Right kidney (tissue), 1 donor: Measurements from ENCODE around the gene AIF1.

Experiments
- DNase-seq: peaks from one replicate; pipeline ENCODE4 v3.0.0-alpha.2; 2016

The AIF1 gene

DNA sequence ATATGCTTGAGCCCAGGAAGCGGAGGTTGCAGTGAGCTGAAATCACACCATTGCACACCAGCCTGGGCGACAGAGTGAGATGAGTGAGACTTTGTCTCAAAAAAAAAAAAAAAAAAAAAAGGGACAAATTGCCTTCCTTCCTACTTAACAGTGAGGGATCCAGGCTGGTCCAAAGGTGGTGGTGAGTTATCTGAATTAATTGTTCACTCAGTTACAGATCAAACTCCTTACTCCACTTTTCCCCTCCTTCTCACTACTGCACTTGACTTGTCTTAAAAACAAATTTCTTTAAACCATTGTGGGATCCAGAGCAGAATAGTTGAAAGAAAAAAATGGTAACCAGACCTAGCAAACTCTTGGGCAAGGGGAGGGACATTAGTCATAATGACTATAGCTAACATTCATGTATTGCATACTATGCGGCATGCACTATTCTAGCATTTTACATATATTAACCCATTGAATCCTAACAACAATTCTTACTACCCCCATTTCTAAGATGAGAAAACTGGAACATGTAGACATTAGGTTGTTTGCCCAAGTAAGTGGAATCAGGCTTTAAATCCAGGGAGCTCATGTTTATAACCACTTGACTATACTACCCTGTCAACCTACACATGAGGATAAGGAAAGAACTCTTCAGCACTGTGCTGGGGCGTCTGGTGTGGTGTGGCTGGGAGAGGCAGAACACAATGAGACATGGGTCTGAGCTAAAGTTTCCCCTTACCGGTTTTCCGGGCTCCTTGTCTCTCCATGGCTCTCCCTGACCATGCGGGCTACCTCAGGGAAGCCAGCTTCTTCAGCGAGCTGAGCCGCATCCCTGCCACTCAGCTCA is 48.3 kb downstream of the AIF1 start:
- DNase-seq: no peak

- DNase-seq: no peak
These were observed 49.1 kb downstream of the AIF1 start for GRCh38 chr6:31663961-31664789.

- DNase-seq: peak; percentile 87
These were observed 49.9 kb downstream of the AIF1 start, which contains the start of gene GPANK1 for GRCh38 chr6:31664790-31665500. GPANK1 (minus strand) TSS chr6:31664997; CDS start chr6:31664478, 519 bp downstream.

GRCh38 chr6:31665501-31666336 is 50.7 kb downstream of the AIF1 start, which contains the start of gene CSNK2B:
CSNK2B (plus strand) TSS chr6:31666080; CDS start chr6:31666832, 752 bp downstream.
- DNase-seq: peak; percentile 92

DNA sequence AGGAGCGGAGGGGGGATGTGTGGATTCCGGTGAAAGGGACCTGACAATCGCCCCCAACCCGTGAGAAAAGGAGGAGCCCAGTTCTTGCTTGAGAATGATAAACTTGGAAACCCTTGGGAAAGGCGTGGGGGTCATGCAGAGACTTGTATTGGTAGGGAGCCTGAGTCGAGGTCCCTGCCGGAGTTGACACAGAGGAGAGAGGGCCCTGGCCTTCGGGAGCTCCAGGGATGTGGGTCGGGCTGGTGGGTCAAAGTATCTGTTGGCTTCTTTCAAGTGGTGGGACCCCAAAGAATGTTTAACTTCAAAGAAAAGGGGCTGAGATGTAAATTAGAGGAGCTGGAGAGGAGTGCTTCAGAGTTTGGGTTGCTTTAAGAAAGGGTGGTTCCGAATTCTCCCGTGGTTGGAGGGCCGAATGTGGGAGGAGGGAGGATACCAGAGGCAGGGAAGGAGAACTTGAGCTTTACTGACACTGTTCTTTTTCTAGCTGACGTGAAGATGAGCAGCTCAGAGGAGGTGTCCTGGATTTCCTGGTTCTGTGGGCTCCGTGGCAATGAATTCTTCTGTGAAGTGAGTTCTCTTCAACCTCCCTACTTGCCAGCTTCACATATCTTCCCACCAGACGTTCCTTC is 51.4 kb downstream of the AIF1 start:
- peak; percentile 14 for DNase-seq
